Calu3 (cell line): ENCODE measurements around the gene OR5K1. TPM values are rescaled to one million over a fixed set of nuclear protein-coding genes. Genes with fewer than 3 reads are reported as not detected.

Experiments used
- BruUV-seq: library from RNA; stranded (reverse); fragments of 400-500 nt; replicated peaks from 2 replicates; lab custom pipeline; 2021; lab: Mats Ljungman, UMichigan
- CTCF ChIA-PET: fragments of 300-600 bp; sonication (Branson Sonifier 250); formaldehyde crosslinking; loops from one replicate; lab custom pipeline; 2022; ENCODE audit warnings: antibody characterized with exemption; lab: Charles Lee
- DNase-seq: peaks from one replicate; pipeline ENCODE4 v3.0.0; 2022
- H3K27ac Mint-ChIP-seq: one replicate; pipeline ENCODE4 v1.8.0; 2022; ENCODE audit warnings: mixed read lengths; ENCODE audit not compliant: unreplicated experiment
- H3K27me3 Mint-ChIP-seq: one replicate; pipeline ENCODE4 v1.8.0; 2022; ENCODE audit warnings: mixed read lengths; ENCODE audit not compliant: unreplicated experiment
- H3K36me3 Mint-ChIP-seq: one replicate; pipeline ENCODE4 v1.8.0; 2022; ENCODE audit warnings: mild to moderate bottlenecking, moderate library complexity, mixed read lengths; ENCODE audit not compliant: insufficient read depth, unreplicated experiment
- H3K4me1 Mint-ChIP-seq: one replicate; pipeline ENCODE4 v1.8.0; 2022; ENCODE audit warnings: mild to moderate bottlenecking, low read depth, mixed read lengths; ENCODE audit not compliant: unreplicated experiment
- H3K4me3 Mint-ChIP-seq: one replicate; pipeline ENCODE4 v1.8.0; 2022; ENCODE audit warnings: mild to moderate bottlenecking, low read depth, moderate library complexity, mixed read lengths; ENCODE audit not compliant: unreplicated experiment
- H3K9me3 Mint-ChIP-seq: one replicate; pipeline ENCODE4 v1.8.0; 2022; ENCODE audit warnings: low read depth, mixed read lengths; ENCODE audit not compliant: unreplicated experiment
- CTCF ChIP-seq: fragments of 200-600 bp; IDR thresholded peaks from one replicate; pipeline ENCODE4 v1.8.0; 2022; ENCODE audit warnings: antibody characterized with exemption; ENCODE audit not compliant: unreplicated experiment
- intact Hi-C: fragments of 100-400 bp; cut with micrococcal nuclease; formaldehyde crosslinking; loops from one replicate; pipeline ENCODE4 v1.10.0; 2022; ENCODE audit not compliant: unreplicated experiment
- total RNA-seq: library from RNA; stranded (reverse); gene quantifications from 2 replicates; pipeline ENCODE4 v1.2.3, GENCODE V29; 2022

Gene OR5K1
- total RNA-seq, 1 experiment from 2014 or later: not detected

- no peak for TF ChIP-seq CTCF
- intact Hi-C loops: loop anchor here (2.0 kb wide), 1 partner anchor 60 kb away; no protein-coding TSS in a partner anchor
- Mint-ChIP-seq H3K36me3 (peaks cover 12% of the 10 kb centered on the region), H3K4me3 (no peak overlapping the region), H3K27me3 (no peaks in the 10 kb centered on the region), H3K4me1 (no peaks in the 10 kb centered on the region), H3K27ac (no peak overlapping the region), H3K9me3 (no peaks in the 10 kb centered on the region)
- BruUV-seq: no TSS peak
- CTCF ChIA-PET: no interaction called here
- DNase-seq: no peak
Measured at GRCh38 chr3:98512576-98512975, 49.6 kb downstream of the OR5K1 start.

GRCh38 chr3:98513091-98513511, 50.1 kb downstream of the OR5K1 start:
- Mint-ChIP-seq H3K27ac (no peak overlapping the region), H3K4me1 (no peaks in the 10 kb centered on the region), H3K27me3 (no peaks in the 10 kb centered on the region), H3K9me3 (no peaks in the 10 kb centered on the region), H3K36me3 (peaks cover 12% of the 10 kb centered on the region), H3K4me3 (no peak overlapping the region)
- peak; percentile 10 for DNase-seq
- no peak for TF ChIP-seq CTCF
- intact Hi-C loops: loop anchor here (2.0 kb wide), 1 partner anchor 60 kb away; no protein-coding TSS in a partner anchor
- CTCF ChIA-PET: no interaction called here
- BruUV-seq: no TSS peak

GRCh38 chr3:98513736-98514135, 50.7 kb downstream of the OR5K1 start:
- Mint-ChIP-seq H3K4me1 (no peaks in the 10 kb centered on the region), H3K27me3 (no peaks in the 10 kb centered on the region), H3K4me3 (no peak overlapping the region), H3K36me3 (peaks cover 12% of the 10 kb centered on the region), H3K27ac (no peak overlapping the region), H3K9me3 (no peaks in the 10 kb centered on the region)
- CTCF ChIA-PET: no interaction called here
- no TSS peak for BruUV-seq
- intact Hi-C loops: loop anchor here (2.0 kb wide), 1 partner anchor 59 kb away; no protein-coding TSS in a partner anchor
- no peak for DNase-seq
- no peak for TF ChIP-seq CTCF

- no peak overlapping the region for H3K27ac Mint-ChIP-seq
- intact Hi-C loops: no loop called here
- H3K36me3 Mint-ChIP-seq: peaks cover 12% of the 10 kb centered on the region
- no peak for TF ChIP-seq CTCF
- no TSS peak for BruUV-seq
- DNase-seq: no peak
- CTCF ChIA-PET: no interaction called here
- peaks cover 11% of the 10 kb centered on the region for H3K4me1 Mint-ChIP-seq
- H3K9me3 Mint-ChIP-seq: no peaks in the 10 kb centered on the region
- H3K27me3 Mint-ChIP-seq: no peaks in the 10 kb centered on the region
- H3K4me3 Mint-ChIP-seq: no peak overlapping the region
Measured at GRCh38 chr3:98514948-98515347, 51.9 kb downstream of the OR5K1 start.
